ENCODE results near the gene ATP9B.

GRCh38 chr18:79389689-79390088 is 320.5 kb downstream of the ATP9B start:
- TF ChIP-seq CTCF (conservative IDR thresholded peaks at IDR 0.05; ENCODE audit: low read length) (no peak), EZH2phosphoT487 (IDR thresholded peaks at IDR 0.05; ENCODE audit: borderline replicate concordance) (no peak)

Measured in Loucy (cell line).